Nephron (organoid): ENCODE measurements around the gene IDH3B.

Experiments
- H3K27ac Mint-ChIP-seq, 3 experiments: 2 replicates each; pipeline ENCODE4 v1.8.0; 2020; ENCODE audit warnings: mixed read lengths in 3 of 3, mild to moderate bottlenecking in 2 of 3, moderate library complexity in 1 of 3
- H3K27me3 Mint-ChIP-seq: 2 replicates; pipeline ENCODE4 v1.8.0; 2021; ENCODE audit warnings: low read depth, mild to moderate bottlenecking, moderate library complexity, mixed read lengths
- H3K36me3 Mint-ChIP-seq: 2 replicates; pipeline ENCODE4 v1.8.0; 2020; ENCODE audit warnings: low read depth, mixed read lengths
- H3K4me1 Mint-ChIP-seq: 2 replicates; pipeline ENCODE4 v1.8.0; 2020; ENCODE audit warnings: mixed read lengths
- H3K4me3 Mint-ChIP-seq, 3 experiments: 2 replicates each; pipeline ENCODE4 v1.8.0; 2020; ENCODE audit warnings: mild to moderate bottlenecking in 3 of 3, mixed read lengths in 3 of 3, moderate library complexity in 2 of 3
- H3K9me3 Mint-ChIP-seq: 2 replicates; pipeline ENCODE4 v1.8.0; 2020; ENCODE audit warnings: mixed read lengths
- CTCF ChIP-seq, 3 experiments: fragments of 200-600 bp; sonication (generic); IDR thresholded peaks; one replicate each; pipeline ENCODE4 v1.5.0; 2021; ENCODE audit warnings: antibody characterized with exemption in 3 of 3; ENCODE audit not compliant: unreplicated experiment in 3 of 3

The IDH3B gene

DNA sequence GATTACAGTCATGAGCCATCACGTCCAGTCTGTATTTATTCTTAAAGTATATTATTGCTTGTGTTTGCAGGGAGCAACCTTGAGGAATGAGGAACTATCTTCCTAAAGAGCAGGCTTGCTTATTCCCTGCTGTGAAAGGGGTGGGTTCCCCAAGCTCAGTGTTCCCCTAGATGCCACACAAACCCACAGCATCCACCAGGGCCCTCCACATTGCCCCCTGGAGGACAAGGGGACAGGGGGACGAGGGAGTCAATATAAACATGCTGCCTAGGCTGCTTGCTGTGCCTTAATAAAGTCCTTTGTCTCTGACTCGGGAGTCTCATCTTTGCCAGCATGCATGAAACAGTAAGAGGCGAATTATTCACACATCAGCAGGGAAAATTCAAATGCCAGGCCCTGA is 8.0 kb upstream of the IDH3B start:
- no peaks in the 10 kb centered on the region for H3K9me3 Mint-ChIP-seq
- H3K4me3 Mint-ChIP-seq = no peak overlapping the region
- TF ChIP-seq CTCF (IDR thresholded peaks at IDR 0.05; ENCODE audit: unreplicated experiment in 3 of 3) = no peak
- H3K36me3 Mint-ChIP-seq = no peaks in the 10 kb centered on the region
- peaks cover 27% of the 10 kb centered on the region for H3K27me3 Mint-ChIP-seq
- no peaks in the 10 kb centered on the region for H3K4me1 Mint-ChIP-seq
- H3K27ac Mint-ChIP-seq = no peak overlapping the region

GRCh38 chr20:2663364-2663886 is 591 bp downstream of the IDH3B start:
- H3K27ac Mint-ChIP-seq = peak overlapping the region in 2 of 3 experiments; percentile 39 to 77
- H3K36me3 Mint-ChIP-seq = peaks cover 38% of the 10 kb centered on the region
- H3K4me1 Mint-ChIP-seq = peaks cover 14% of the 10 kb centered on the region
- H3K9me3 Mint-ChIP-seq = no peaks in the 10 kb centered on the region
- peak overlapping the region; percentile 85 to 92 (median 88) for H3K4me3 Mint-ChIP-seq
- peaks cover 3% of the 10 kb centered on the region for H3K27me3 Mint-ChIP-seq
- no peak for TF ChIP-seq CTCF (IDR thresholded peaks at IDR 0.05; ENCODE audit: unreplicated experiment in 3 of 3)

GRCh38 chr20:2659547-2659946 is 4.5 kb downstream of the IDH3B start:
- peaks cover 75% of the 10 kb centered on the region for H3K36me3 Mint-ChIP-seq
- H3K4me1 Mint-ChIP-seq = peaks cover 20% of the 10 kb centered on the region
- no peaks in the 10 kb centered on the region for H3K27me3 Mint-ChIP-seq
- no peaks in the 10 kb centered on the region for H3K9me3 Mint-ChIP-seq
- peak overlapping the region in 2 of 3 experiments; percentile 28 to 40 for H3K4me3 Mint-ChIP-seq
- TF ChIP-seq CTCF (IDR thresholded peaks at IDR 0.05; ENCODE audit: unreplicated experiment in 3 of 3) = no peak
- H3K27ac Mint-ChIP-seq = no peak overlapping the region

DNA sequence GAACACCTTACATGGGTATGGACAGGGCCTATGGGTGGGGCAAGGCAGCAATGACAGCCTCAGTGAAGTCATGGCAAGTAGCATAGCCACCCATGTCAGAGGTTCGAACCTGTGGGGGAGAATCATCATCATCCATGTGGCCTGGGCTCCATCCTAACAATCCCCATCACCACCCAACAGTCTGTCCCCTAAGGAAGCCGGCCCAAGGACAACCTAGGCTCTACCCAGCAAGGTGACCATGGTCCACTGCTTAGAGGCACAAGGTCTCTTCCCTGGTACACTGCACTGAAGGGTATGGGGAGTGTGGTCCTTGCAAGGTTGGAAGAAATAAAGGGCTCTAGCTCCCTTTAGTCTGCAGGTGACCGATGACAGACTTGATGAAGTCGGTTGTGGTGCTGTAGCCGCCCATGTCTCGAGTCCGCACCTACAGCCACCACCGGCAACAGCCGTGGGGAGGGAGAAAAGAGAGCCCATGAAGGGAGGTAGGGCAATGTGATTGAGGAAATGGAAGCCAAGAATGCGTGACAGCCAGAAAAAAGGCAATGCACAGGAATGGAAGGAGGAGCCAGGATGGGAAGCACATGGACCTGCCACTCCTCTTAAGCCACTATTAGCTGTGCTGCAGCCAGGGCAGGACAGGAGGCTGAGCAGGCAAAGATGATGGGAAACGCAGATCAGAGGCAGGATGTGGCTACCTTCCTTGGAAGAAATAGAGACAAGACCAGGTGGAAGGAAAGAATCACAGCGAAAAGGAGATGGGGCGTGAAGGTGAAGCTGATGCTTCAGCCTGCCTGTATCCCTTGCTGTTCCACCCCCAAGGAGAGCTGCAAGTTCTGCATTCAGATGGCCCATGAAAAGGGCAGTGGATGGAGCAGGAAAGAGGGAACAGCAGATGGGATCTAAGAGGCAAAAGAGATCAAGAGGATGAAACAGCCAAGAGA is 5.3 kb downstream of the IDH3B start:
- no peak for TF ChIP-seq CTCF (IDR thresholded peaks at IDR 0.05; ENCODE audit: unreplicated experiment in 3 of 3)
- Mint-ChIP-seq H3K36me3 (peaks cover 84% of the 10 kb centered on the region), H3K27me3 (no peaks in the 10 kb centered on the region)

DNA sequence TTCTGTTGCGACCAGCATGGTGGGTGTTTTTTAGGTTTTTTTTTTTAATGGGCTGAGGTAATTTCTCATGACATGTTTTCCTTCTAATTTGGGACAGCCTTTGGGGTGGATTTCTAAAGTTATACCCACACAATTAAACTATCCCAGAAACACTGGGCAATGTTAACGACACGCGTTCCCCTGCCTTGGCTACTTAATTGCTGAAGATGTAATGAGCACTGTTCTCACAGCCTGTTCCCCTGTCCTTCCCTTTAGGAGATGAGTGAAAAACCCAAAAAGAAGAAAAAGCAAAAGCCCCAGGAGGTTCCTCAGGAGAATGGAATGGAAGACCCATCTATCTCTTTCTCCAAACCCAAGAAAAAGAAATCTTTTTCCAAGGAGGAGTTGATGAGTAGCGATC is 6.3 kb downstream of the IDH3B start:
- Mint-ChIP-seq H3K4me1 (peaks cover 21% of the 10 kb centered on the region), H3K27me3 (no peaks in the 10 kb centered on the region), H3K36me3 (peaks cover 87% of the 10 kb centered on the region), H3K27ac (no peak overlapping the region), H3K9me3 (no peaks in the 10 kb centered on the region), H3K4me3 (peak overlapping the region in 1 of 3 experiments; percentile 67)
- TF ChIP-seq CTCF (IDR thresholded peaks at IDR 0.05; ENCODE audit: unreplicated experiment in 3 of 3) = no peak

More for the DNA sequence above, 5.3 kb downstream of the IDH3B start:
- Mint-ChIP-seq H3K9me3 (no peaks in the 10 kb centered on the region), H3K27ac (no peak overlapping the region), H3K4me3 (peak overlapping the region; percentile 30 to 71 (median 58)), H3K4me1 (peaks cover 21% of the 10 kb centered on the region)
